ENCODE results near the gene TAOK1.

The TAOK1 gene

GRCh38 chr17:29584452-29585079 is 194.4 kb downstream of the TAOK1 start:
- peak; percentile 87 for DNase-seq (ENCODE audit: low spot score)

GRCh38 chr17:29585080-29585751 is 195.1 kb downstream of the TAOK1 start:
- DNase-seq (ENCODE audit: low spot score), result no peak

GRCh38 chr17:29586676-29587469 is 196.7 kb downstream of the TAOK1 start:
- DNase-seq (ENCODE audit: low spot score), result no peak

DNA sequence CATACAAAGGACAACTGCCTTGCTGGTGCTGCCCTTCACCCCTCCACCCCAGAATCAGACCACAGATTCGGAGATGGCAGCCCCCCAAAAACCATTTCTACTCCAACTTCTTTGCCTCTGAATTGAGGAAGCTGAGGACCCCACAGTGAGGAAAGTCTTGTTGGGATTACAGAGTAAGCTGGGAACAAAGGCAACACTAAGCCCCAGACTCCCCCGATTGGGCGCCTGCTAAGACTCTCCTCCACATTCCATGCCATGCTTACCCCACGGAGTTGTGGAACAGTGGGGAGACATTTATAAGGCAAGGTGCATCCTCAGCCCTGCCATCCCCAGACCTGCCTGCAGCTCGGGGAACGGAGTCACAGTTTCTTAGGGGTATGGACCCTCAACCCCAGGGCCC is 197.4 kb downstream of the TAOK1 start:
- DNase-seq (ENCODE audit: low spot score), result no peak

DNA sequence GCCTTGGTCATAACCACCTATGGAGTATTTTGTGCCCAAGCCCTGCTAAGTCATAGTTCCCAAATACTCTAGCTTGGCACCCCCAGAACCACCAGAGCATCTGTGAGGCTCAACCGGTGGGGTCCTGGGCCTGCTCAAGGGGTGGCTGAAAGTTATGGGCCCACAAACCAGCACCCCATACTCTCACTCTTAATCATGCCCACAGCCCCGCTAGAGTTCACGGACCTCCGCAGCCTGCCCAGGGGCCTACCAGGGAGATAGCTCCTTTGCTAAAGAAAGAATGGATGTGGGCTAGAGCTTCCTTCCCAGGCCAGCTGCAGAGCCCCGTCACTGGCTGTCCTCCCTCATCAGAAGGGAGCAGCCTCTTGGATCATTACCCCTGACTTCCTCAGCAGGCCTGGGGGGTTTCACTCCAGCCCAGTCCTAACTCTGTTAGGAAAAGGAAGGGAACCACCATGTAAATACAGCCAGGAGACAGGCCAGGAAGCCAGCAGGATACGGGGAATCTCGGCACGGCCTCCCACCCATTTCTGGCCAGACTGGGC is 197.9 kb downstream of the TAOK1 start:
- no peak for DNase-seq (ENCODE audit: low spot score)

DNA sequence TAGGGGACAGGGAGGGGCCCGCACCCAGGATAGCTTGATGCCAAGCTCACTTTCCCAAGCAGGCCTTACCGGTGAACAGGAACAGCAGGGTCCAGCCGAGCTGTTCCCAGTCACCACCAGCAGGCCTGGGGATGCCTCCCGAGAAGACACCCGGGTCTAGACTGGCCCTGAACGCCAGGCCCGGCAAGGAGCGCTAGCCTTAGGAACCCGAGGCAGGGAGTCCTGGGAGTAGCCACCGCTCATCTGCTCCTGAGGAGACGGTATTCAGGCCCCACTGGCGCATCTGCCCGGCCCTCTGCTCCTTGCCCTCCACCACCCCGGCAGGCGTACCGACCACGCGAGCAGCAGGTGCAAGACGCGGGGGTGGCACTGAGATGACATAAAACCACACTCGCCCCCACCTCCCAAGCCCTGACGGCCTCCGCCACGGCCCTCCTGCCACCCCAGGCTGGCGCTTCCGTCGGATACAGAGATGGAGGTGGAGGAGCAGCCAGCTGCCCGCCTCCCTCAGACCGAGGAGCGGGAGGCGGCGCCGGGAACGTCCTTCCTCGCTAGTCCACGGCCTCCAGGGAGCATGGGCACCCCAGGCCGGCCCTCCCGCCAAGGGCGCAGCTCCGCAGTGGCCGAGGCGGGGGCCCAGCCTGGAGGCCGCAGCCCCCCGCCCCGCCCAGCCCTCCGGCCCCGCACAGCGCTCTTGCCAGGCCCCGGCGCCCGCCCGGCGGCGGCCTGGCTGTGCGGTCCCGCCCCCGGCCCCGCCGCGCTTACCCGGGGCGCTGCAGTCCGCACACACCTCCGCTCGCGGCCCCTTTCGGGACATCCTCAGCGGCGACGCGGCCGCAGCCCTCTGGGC is 198.6 kb downstream of the TAOK1 start:
- DNase-seq (ENCODE audit: low spot score), result no peak

DNA sequence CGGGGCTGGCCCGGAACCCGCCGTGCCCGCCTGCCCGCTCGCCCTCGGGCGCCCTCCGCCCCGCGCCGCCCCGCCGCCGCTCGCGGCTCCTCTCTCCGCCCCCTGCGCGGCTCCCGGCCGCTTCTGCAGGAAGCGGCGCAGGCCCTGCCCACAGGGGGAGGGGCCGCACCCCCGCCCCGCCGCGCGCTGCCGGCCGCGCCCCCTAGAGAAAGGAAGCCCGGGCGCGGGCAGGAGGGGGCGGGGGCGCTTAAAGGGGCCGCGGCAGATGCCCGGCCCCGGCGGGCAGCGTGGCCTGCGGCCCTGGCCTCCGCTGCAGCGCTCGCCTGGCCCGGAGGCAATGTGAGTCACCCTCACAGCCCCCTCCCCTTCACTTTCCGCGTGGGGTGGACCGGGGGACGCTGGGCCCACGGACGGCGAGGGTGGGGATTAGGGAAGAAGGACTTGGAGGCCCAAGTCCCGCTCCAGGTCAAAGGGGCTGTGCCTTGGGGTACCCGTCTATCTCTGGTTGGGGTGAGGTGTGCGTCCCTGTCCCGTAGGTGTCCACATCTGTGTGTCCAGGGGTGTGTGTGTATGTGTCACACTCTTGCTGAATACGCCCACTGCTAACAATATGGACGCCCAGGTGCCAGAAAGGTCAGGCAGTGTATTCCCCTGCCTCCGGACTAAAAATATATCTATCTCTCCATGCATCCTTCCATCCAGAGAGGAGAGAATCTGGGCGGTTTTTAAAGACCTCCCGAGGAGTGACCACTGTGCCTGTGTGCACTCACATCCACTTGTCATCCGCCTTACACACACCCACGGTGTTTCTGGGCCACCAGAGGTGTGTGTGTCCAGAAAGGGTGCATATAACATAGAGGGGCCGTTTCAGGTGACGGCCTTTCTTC is 199.6 kb downstream of the TAOK1 start, which contains the start of gene GIT1:
GIT1 (minus strand) TSS at position 125 of the 887 bp plus-strand sequence. CDS start 270 bp downstream, outside the sequence.
- DNase-seq (ENCODE audit: low spot score), result peak; percentile 92

- DNase-seq (ENCODE audit: low spot score), result no peak
Measured at GRCh38 chr17:29590411-29591145, 200.4 kb downstream of the TAOK1 start.

GRCh38 chr17:29591146-29591736 is 201.1 kb downstream of the TAOK1 start:
- peak; percentile 53 for DNase-seq (ENCODE audit: low spot score)

- peak; percentile 91 for DNase-seq (ENCODE audit: low spot score)
Measured at GRCh38 chr17:29591737-29592608, 201.8 kb downstream of the TAOK1 start.

DNA sequence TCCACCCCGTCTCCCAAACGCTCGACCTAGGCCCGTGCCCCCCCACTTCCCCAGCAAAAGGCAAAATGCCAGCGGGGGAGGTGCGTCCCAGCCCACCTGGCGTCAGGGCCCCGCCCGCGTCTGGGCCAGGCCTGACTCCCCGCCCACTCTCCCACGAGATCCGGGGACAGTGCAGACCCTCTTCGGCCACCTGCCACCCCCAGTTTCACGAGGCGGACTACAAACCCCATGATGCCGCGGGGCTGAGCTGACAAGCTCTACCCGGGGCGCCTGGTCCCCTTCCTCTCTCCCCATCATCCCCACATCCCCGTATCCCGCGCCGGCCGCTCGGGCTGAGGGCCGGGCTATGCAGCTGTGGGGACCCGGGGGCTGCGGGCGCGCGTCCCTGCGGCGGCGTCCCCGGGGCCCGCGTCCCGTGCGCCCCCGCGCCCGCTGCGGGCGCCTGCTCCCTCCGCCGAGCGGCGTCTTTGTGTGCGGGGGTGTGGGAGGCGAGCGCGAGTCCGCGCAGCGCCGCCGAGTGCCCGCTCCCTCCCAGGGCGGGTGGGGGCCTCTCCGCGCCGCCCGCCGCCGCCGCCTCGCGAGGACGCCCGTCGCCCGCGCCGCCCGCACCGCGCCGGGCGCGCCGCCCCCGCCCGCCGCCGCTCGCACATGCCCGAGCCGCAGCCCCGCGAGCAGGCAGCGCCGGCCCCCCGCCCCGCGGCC is 202.8 kb downstream of the TAOK1 start, which contains the start of gene ANKRD13B:
ANKRD13B (plus strand) TSS at position 283 of the 702 bp plus-strand sequence. CDS start 490 bp downstream, outside the sequence.
- DNase-seq (ENCODE audit: low spot score), result peak; percentile 75

DNA sequence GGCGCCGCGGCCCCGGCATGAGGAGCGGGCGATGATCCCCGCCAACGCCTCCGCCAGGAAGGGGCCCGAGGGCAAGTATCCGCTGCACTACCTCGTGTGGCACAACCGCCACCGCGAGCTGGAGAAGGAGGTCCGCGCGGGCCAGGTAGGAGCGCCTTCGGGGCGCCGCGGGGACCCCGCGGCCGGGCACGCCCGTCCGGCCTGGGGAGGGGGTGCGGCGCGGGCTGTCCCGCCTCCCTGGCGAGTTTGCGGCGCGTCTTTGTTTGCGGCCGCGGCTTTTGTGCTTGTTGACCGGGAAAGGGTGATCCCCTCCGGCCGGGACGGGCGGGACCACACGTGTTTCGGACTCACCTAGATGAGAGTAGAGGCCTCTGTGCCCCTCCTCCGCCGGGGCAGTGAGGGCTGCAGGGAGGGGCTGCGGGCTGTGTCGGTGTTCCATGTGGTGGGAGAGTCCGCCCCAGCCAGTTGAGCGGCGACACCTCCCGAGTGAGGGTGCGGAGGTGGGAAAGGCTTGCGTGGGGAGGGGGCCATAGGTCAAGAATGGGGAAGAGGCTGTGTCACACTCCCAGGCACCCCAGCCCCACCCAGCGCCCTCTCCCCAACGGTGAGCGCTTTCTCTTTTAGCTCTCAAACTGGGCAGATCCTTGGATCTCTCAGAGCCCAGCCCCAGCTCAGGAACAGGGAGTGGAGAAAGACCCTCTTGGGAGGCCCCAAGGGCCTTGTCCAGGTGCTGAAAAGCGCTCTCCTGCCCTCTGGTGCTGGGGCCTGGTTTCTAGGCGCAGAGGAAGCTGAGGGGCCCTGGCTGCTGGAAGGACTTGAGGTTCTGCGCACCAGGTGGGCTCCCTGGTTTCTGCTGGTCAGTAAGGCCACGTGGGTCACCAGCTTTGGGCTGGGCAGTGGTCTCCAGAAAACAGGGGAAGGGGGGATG is 203.7 kb downstream of the TAOK1 start:
- peak; percentile 12 for DNase-seq (ENCODE audit: low spot score)

- no peak for DNase-seq (ENCODE audit: low spot score)
Measured at GRCh38 chr17:29594519-29595090, 204.4 kb downstream of the TAOK1 start.

- DNase-seq (ENCODE audit: low spot score), result peak; percentile 2
Measured at GRCh38 chr17:29595107-29595942, 205.2 kb downstream of the TAOK1 start.
